Activated CD4-positive, alpha-beta T cell treated with anti-CD3 and anti-CD28 coated beads, Interleukin-10, Interleukin-2, amounts not matched to agents 100 ng/mL and 50 ng/mL, durations not matched to agents 16 hours and 8 hours (primary cell): Measurements from ENCODE around the gene CD44.

Experiments
- DNase-seq: peaks from one replicate; pipeline ENCODE4 v3.0.0-alpha.2; 2020

Gene CD44

GRCh38 chr11:35141071-35141470, 2.1 kb downstream of the CD44 start:
- DNase-seq = no peak

- DNase-seq = no peak
These were observed 2.6 kb downstream of the CD44 start for GRCh38 chr11:35141571-35141971.

- peak; percentile 57 for DNase-seq
These were observed 3.6 kb downstream of the CD44 start for GRCh38 chr11:35142481-35143075.

- no peak for DNase-seq
These were observed 4.5 kb downstream of the CD44 start for GRCh38 chr11:35143297-35144135.

- DNase-seq = peak; percentile 91
These were observed 5.3 kb downstream of the CD44 start for GRCh38 chr11:35144136-35144741.

- DNase-seq = no peak
These were observed 5.8 kb downstream of the CD44 start for GRCh38 chr11:35144806-35145205.

GRCh38 chr11:35145271-35145670, 6.3 kb downstream of the CD44 start:
- DNase-seq = peak; percentile 77

GRCh38 chr11:35146074-35146521, 7.1 kb downstream of the CD44 start:
- DNase-seq = peak; percentile 95

GRCh38 chr11:35146711-35147110, 7.7 kb downstream of the CD44 start:
- peak; percentile 71 for DNase-seq

GRCh38 chr11:35147235-35147634, 8.3 kb downstream of the CD44 start:
- no peak for DNase-seq

- no peak for DNase-seq
These were observed 9.3 kb downstream of the CD44 start for GRCh38 chr11:35148163-35148837.

GRCh38 chr11:35150454-35150853, 11.5 kb downstream of the CD44 start:
- no peak for DNase-seq

GRCh38 chr11:35151241-35151640, 12.3 kb downstream of the CD44 start:
- DNase-seq = no peak

- DNase-seq = no peak
These were observed 12.8 kb downstream of the CD44 start for GRCh38 chr11:35151683-35152280.

- DNase-seq = no peak
These were observed 13.6 kb downstream of the CD44 start for GRCh38 chr11:35152575-35152974.

GRCh38 chr11:35153280-35153679, 14.3 kb downstream of the CD44 start:
- DNase-seq = no peak

GRCh38 chr11:35154952-35155351, 16.0 kb downstream of the CD44 start:
- DNase-seq = no peak

- DNase-seq = no peak
These were observed 16.7 kb downstream of the CD44 start for GRCh38 chr11:35155677-35156076.

GRCh38 chr11:35157814-35158700, 19.1 kb downstream of the CD44 start:
- no peak for DNase-seq

- DNase-seq = no peak
These were observed 19.9 kb downstream of the CD44 start for GRCh38 chr11:35158701-35159510.

GRCh38 chr11:35160246-35160824, 21.4 kb downstream of the CD44 start:
- DNase-seq = no peak
